ENCODE data around the gene NPAS3. TPM values are rescaled to one million over a fixed set of nuclear protein-coding genes. Genes with fewer than 3 reads are reported as not detected.

NPAS3 gene
- total RNA-seq, 1 donor from 2014 or later: 2.0 TPM

GRCh38 chr14:33505963-33506329 is 567.3 kb downstream of the NPAS3 start:
- H3K27me3 ChIP-seq (ENCODE audit: control insufficient read depth, insufficient read depth, low read length): no peaks in the 10 kb centered on the region
- no peak for DNase-seq (ENCODE audit: low read depth)
- no peak for TF ChIP-seq CTCF (IDR thresholded peaks at IDR 0.05; ENCODE audit: insufficient read depth, low read length, poor library complexity, severe bottlenecking)
- no peaks in the 10 kb centered on the region for H3K36me3 ChIP-seq (ENCODE audit: control insufficient read depth, insufficient read depth, low read length)
- H3K4me3 ChIP-seq (ENCODE audit: low read depth, low read length): no peak overlapping the region

GRCh38 chr14:33508126-33509062 is 569.7 kb downstream of the NPAS3 start:
- Histone ChIP-seq H3K36me3 (ENCODE audit: control insufficient read depth, insufficient read depth, low read length) (no peaks in the 10 kb centered on the region), H3K4me3 (ENCODE audit: low read depth, low read length) (no peak overlapping the region), H3K27me3 (ENCODE audit: control insufficient read depth, insufficient read depth, low read length) (no peaks in the 10 kb centered on the region)
- DNase-seq (ENCODE audit: low read depth): no peak
- no peak for TF ChIP-seq CTCF (IDR thresholded peaks at IDR 0.05; ENCODE audit: insufficient read depth, low read length, poor library complexity, severe bottlenecking)

- no peaks in the 10 kb centered on the region for H3K36me3 ChIP-seq (ENCODE audit: control insufficient read depth, insufficient read depth, low read length)
- no peaks in the 10 kb centered on the region for H3K27me3 ChIP-seq (ENCODE audit: control insufficient read depth, insufficient read depth, low read length)
- TF ChIP-seq CTCF (IDR thresholded peaks at IDR 0.05; ENCODE audit: insufficient read depth, low read length, poor library complexity, severe bottlenecking): no peak
- H3K4me3 ChIP-seq (ENCODE audit: low read depth, low read length): no peak overlapping the region
- no peak for DNase-seq (ENCODE audit: low read depth)
Observed at GRCh38 chr14:33509454-33509853, 570.8 kb downstream of the NPAS3 start.

- Histone ChIP-seq H3K4me3 (ENCODE audit: low read depth, low read length) (no peak overlapping the region), H3K27me3 (ENCODE audit: control insufficient read depth, insufficient read depth, low read length) (no peaks in the 10 kb centered on the region), H3K36me3 (ENCODE audit: control insufficient read depth, insufficient read depth, low read length) (no peaks in the 10 kb centered on the region)
- DNase-seq (ENCODE audit: low read depth): peak; percentile 49
- TF ChIP-seq CTCF (IDR thresholded peaks at IDR 0.05; ENCODE audit: insufficient read depth, low read length, poor library complexity, severe bottlenecking): no peak
Observed at GRCh38 chr14:33510063-33510481, 571.4 kb downstream of the NPAS3 start.

GRCh38 chr14:33510991-33511390 is 572.3 kb downstream of the NPAS3 start:
- H3K27me3 ChIP-seq (ENCODE audit: control insufficient read depth, insufficient read depth, low read length): no peaks in the 10 kb centered on the region
- no peaks in the 10 kb centered on the region for H3K36me3 ChIP-seq (ENCODE audit: control insufficient read depth, insufficient read depth, low read length)
- TF ChIP-seq CTCF (IDR thresholded peaks at IDR 0.05; ENCODE audit: insufficient read depth, low read length, poor library complexity, severe bottlenecking): no peak
- no peak overlapping the region for H3K4me3 ChIP-seq (ENCODE audit: low read depth, low read length)
- DNase-seq (ENCODE audit: low read depth): no peak

Measured in kidney epithelial cell (primary cell).